Stimulated activated CD4-positive, alpha-beta T cell treated with anti-CD3 and anti-CD28 coated beads, Interleukin-15, amount 100 ng/mL, for 1 hour (primary cell): Measurements from ENCODE around the gene EPN2.

Source experiments
- DNase-seq, 2 donors: peaks; one replicate each; pipeline ENCODE4 v3.0.0-alpha.2; 2020; ENCODE audit warnings: low read depth in 1 of 2, low spot score in 1 of 2

Gene EPN2

GRCh38 chr17:19363114-19363438, 125.9 kb downstream of the EPN2 start:
- no peak for DNase-seq

GRCh38 chr17:19363460-19364035, 126.4 kb downstream of the EPN2 start:
- no peak for DNase-seq

- no peak for DNase-seq
Observed at GRCh38 chr17:19364699-19365498, 127.7 kb downstream of the EPN2 start.

GRCh38 chr17:19365499-19365817, 128.3 kb downstream of the EPN2 start:
- DNase-seq: no peak

- DNase-seq: no peak
Observed at GRCh38 chr17:19365833-19366636, 128.9 kb downstream of the EPN2 start.

GRCh38 chr17:19366637-19366972, 129.4 kb downstream of the EPN2 start:
- DNase-seq: no peak

- DNase-seq: no peak
Observed at GRCh38 chr17:19368229-19368628, 131.1 kb downstream of the EPN2 start.

- DNase-seq: no peak
Observed at GRCh38 chr17:19369107-19369778, 132.1 kb downstream of the EPN2 start.

GRCh38 chr17:19369846-19370492, 132.8 kb downstream of the EPN2 start:
- no peak for DNase-seq

GRCh38 chr17:19370493-19370960, 133.4 kb downstream of the EPN2 start:
- no peak for DNase-seq

GRCh38 chr17:19371259-19372010, 134.3 kb downstream of the EPN2 start:
- no peak for DNase-seq

GRCh38 chr17:19372011-19372370, 134.8 kb downstream of the EPN2 start:
- DNase-seq: no peak

GRCh38 chr17:19372439-19372838, 135.3 kb downstream of the EPN2 start:
- DNase-seq: no peak

GRCh38 chr17:19372866-19373504, 135.8 kb downstream of the EPN2 start:
- no peak for DNase-seq

GRCh38 chr17:19374136-19374535, 137.0 kb downstream of the EPN2 start:
- DNase-seq: no peak

GRCh38 chr17:19375732-19376131, 138.6 kb downstream of the EPN2 start:
- no peak for DNase-seq

- no peak for DNase-seq
Observed at GRCh38 chr17:19376811-19377210, 139.6 kb downstream of the EPN2 start.

- DNase-seq: peak; percentile 86
Observed at GRCh38 chr17:19377602-19378415, 140.6 kb downstream of the EPN2 start.
